ENCODE results near the gene DPF1.

GRCh38 chr19:38245826-38246498 lies 21.9 kb upstream of the DPF1 start:
- TF ChIP-seq CTCF (IDR thresholded peaks at IDR 0.05) (no peak), EZH2 (IDR thresholded peaks at IDR 0.05) (no peak), EZH2phosphoT487 (IDR thresholded peaks at IDR 0.05) (no peak)

Measured in neural progenitor cell (in vitro differentiated cells).